Measurements from ENCODE around the gene CDYL.

CDYL gene

GRCh38 chr6:4884646-4885340 is 108.6 kb downstream of the CDYL start:
- no peak for DNase-seq (ENCODE audit: low spot score)

- no peak for DNase-seq (ENCODE audit: low spot score)
Observed at GRCh38 chr6:4885341-4885933, 109.2 kb downstream of the CDYL start.

GRCh38 chr6:4888841-4889240 is 112.6 kb downstream of the CDYL start:
- no peak for DNase-seq (ENCODE audit: low spot score)

DNA sequence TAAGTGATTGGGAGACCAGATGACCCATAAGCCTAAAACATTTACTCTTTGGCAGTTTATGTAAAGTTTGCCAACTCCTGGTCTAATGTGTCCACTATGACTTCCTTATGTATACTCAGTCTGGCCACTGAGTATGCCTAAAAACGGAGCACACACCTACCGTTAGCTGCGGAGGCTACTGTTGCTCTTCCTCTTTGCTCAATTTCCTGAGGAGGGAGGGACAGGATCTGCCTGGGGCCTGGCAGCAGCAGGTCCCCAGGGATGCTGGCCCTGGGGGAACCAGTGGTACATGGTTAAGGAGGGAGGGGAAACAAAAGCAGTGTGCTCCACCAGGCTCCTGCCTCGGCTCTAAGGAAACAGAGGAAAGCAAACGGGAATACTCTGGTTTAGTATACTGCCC is 113.5 kb downstream of the CDYL start:
- no peak for DNase-seq (ENCODE audit: low spot score)

DNA sequence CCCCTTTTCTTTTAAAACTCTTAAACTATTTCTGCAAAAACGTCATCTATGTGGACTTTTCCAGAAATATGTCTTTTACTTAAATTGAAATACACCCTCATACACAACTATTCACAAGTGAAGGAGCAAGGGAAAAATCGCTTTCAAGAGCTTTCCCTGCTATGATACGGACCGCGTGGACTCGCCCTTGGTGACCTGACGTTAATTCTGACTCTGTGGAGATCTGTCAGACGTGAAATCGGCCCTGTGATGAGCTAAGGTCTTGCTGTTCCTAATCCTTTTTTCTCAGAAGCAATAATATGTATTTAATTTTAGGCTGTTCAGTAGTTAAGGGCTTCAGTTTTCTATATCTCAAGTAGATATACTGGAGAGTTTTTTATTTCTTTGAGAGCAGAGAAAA is 114.0 kb downstream of the CDYL start:
- no peak for DNase-seq (ENCODE audit: low spot score)

DNA sequence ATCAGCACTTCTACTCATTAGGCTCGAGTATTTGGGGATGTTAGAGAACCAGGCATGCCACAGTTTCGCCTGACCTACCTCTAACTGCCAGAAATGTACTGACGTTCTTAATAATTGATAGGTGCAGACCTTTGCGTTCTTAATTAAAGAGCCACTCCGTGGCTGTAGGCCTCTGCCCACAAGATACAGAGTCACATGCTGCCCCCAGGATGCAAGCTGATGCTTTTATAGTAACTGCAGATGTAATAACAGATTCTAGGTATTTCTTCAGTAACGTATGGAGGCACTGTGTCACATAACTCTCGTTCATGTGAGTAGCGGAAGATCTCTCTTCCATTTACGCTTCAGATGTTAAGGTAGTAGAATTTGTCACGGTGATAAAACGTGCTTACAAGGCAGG is 114.4 kb downstream of the CDYL start:
- DNase-seq (ENCODE audit: low spot score) = no peak

- no peak for DNase-seq (ENCODE audit: low spot score)
Observed at GRCh38 chr6:4891141-4891540, 114.9 kb downstream of the CDYL start.

DNA sequence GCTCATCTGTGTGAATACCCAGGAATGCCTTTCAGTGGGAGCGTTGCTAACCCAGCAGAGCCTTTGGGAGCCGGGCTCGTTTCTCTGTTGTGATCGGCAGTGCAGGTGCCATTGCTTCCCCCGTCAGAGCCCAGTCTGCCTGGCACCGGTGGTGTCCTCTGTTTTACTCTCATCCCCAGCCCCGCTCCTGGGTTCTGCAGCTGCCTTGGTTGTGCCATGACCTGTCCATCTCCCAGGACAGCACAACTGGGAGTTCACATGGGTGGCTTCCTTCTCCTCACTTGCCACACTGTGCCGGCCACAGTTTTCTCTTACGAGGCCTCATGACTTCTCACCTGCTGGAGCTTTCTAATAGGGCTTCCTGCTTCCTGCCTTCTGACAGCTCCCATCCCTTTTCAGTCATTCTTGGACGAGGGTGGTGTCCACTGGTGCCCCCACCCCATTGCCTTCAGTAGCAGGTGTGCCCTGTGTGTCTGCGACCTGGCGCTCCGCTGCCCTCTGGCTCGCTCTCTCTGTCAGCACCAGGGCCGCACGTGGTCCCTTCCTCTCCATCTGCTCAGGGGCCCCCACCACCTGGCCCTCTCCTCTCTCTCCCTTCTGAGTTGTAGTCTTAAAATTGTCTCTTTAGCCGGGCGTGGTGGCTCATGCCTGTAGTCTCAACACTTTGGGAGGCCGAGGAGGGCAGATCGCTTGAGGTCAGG is 116.7 kb downstream of the CDYL start:
- DNase-seq (ENCODE audit: low spot score) = no peak

DNA sequence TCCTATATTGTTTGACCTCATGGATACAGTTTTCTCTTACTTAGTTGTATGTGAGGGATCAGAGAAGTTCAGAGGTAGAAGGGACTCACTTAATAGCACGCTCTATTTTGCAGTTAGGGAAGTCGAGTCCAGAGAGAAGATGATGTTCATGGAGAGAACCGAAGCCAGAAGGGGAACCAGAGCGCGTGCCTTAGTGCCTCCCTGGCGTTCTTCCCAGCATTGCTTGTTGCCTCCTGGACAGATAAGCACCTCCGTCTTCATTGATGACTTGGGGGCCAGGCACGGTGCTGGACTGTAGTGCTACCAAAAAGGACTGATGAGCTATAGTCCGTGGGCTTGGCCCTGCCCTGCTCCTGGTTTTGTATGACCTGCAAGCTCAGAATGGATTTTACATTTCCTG is 117.8 kb downstream of the CDYL start:
- DNase-seq (ENCODE audit: low spot score) = no peak

GRCh38 chr6:4895971-4896370 is 119.8 kb downstream of the CDYL start:
- DNase-seq (ENCODE audit: low spot score) = no peak

- no peak for DNase-seq (ENCODE audit: low spot score)
Observed at GRCh38 chr6:4896401-4896800, 120.2 kb downstream of the CDYL start.

DNA sequence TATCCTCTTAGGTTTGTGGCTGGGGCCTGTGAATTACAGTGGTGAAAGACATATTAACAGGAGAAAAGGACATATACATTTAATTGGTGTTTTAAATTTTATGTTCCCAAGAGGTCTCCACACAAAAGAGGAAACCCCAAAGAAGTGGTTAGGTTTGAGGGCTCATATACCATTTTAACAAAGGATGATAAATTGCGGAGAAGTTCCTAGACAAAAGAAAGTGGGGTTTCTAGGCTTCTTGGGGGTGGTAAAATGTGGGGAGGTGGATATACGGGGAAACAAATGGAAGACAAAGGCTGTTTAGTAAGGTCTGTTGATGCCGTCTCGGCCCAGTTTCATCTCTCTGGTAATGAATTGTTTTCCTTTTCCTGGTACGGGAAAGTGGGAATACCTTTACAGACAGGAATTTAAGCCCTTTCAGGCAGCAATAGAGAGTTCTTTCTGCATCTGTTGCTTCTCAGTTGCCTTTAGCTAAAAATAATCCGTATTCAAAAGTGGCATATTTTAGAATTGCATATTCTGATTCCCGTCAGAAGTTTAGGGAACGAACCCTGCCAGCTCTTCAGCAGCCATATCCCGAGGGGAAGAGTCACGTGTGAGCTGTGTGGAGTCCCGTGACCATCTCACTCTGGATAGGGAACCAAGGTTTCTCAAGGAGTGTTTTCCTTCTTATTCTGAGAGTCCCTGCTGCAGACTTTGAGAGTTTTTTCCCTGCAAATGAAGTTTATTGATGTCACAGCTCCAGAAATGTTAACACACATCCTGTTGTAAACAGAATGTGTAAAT is 123.2 kb downstream of the CDYL start:
- no peak for DNase-seq (ENCODE audit: low spot score)

- no peak for DNase-seq (ENCODE audit: low spot score)
Observed at GRCh38 chr6:4901386-4902061, 125.3 kb downstream of the CDYL start.

DNA sequence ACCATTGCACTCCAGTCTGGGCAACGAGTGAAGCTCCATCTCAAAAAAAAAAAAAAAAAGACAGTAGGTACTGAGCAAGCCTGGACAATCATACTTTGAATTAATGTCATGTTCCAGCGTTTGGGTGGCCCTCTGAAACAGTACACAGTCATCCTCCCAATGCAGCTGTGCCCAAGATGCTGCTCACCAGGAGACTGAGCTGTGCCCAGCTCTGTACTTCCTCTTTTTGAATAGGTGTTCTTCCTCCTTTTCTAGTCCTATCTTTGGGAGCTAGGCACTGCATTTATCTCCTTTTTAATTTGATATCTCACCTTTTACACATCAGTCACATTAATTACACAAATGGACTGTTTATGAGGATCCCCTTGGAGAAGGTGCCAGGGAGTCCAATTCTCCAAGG is 126.2 kb downstream of the CDYL start:
- no peak for DNase-seq (ENCODE audit: low spot score)

DNA sequence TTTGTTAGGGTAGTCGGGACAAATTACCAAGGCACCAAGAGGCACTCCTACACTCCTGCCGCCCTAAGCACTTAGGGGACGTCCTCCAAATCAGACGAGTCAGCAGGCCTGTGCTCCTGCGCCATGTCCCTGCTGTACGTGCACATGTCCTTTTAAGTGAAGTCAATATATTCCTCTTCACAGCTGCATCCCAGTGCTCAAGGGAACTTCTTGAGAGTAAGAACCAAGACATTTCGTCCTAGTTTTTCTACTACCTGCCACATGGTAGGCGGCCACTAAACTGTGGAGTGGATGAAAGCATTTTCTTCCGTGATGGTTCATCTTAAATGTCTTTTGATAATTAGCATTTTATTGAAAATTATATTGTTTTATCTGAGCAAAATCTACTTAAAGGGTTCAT is 126.9 kb downstream of the CDYL start:
- no peak for DNase-seq (ENCODE audit: low spot score)

GRCh38 chr6:4903751-4904370 is 127.7 kb downstream of the CDYL start:
- no peak for DNase-seq (ENCODE audit: low spot score)

- DNase-seq (ENCODE audit: low spot score) = no peak
Observed at GRCh38 chr6:4904461-4905025, 128.3 kb downstream of the CDYL start.

DNA sequence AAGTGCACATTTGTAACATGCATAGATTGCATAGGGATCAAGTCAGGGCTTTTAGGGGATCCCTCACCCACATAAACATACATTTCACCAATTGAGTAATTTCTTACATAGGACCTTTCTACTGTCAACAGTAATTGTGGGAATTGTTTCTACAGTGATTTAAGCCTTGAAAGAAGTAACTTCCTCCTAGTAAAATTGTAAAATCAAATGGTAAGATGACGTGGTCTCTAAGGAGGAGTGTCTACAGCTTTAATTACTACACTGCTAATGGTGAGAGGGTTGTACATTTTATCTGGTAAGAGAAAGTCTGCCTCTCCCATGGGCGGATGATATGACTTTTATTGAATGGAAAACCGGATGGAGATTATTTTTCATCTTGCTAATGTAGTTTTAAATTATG is 129.6 kb downstream of the CDYL start:
- no peak for DNase-seq (ENCODE audit: low spot score)

DNA sequence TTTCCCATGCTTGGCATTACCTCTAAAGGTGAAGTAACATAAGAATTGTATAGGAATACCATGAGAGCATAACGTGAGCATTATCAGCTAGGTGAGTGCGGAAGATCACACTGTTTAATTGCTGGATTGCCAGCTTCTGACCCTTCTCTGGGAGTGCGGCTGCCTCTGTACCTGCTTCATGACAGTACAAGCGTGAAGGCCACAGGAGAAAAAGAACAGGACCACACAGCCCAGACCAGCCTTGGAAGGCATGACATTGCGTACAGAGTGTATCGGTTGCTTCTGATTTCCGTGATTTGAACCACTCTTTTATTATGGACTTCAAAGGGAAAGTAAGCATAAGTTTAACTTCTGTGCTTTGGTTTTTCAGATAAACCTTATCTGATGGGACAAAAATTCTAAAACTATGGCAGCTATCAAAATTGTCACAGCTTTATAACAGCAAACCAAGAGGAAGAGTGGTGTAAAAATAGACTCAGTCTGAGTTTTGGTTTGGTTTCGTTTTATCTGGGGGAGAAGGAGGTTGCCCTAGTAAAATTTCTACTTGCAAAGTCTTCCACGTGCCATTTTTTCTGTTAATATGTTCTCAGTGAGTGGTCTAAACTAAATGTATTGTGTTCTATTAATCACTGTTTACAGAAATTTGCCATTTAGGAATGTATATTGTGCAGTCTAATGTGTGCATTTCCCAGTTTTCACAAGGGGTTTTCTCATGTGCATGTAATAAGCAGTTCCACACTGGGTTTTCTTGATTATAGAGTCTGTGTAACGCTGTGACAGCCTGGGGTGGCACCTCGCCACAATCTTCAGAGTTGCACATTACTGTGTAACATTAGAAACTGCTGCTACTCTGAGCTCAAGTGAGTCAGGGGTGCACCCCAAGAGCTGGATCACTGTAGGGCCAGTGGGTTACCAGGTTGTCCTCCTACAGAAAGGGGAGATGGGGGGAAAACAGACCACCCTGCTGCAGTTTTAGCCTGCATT is 130.4 kb downstream of the CDYL start:
- DNase-seq (ENCODE audit: low spot score) = no peak

DNA sequence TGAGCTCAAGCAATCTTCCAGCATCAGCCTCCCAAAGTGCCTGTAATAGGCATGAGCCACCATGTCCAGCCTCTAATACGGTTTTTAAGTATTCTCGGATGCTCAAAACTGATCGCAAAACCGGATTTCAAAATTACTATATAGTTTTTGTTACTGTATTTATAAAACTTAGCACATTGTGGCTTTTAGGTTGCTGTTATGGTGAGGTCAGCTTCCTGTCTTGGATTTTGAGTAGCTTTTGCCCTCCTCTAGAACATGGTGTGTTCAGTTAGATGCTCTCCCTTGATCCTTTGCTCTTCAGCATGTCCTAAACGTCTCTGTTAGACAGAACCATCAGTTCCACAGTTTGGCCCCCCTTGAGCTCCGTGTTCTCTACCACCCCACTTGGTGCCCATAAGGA is 131.4 kb downstream of the CDYL start:
- DNase-seq (ENCODE audit: low spot score) = no peak

All from kidney tubule cell (primary cell).